Lower lobe of right lung (tissue), 2 donors: ENCODE data around the gene PRKD2. TPM values are rescaled to one million over a fixed set of nuclear protein-coding genes. Genes with fewer than 3 reads are reported as not detected.

ENCODE experiments used
- ATAC-seq, 2 donors: fragments of 200-7000 bp; cut with Tn5 transposase; one replicate each; pipeline ENCODE4 v1.9.1; 2020 to 2022; ENCODE audit warnings: mild to moderate bottlenecking in 2 of 2, moderate library complexity in 2 of 2
- DNase-seq: peaks from one replicate; pipeline ENCODE4 v3.0.0-alpha.2; 2020
- H3K27ac ChIP-seq: fragments of 200-600 bp; one replicate; pipeline ENCODE4 v1.8.0; 2022
- H3K27me3 ChIP-seq: fragments of 200-600 bp; one replicate; pipeline ENCODE4 v1.8.0; 2022; ENCODE audit warnings: low read depth
- H3K36me3 ChIP-seq: fragments of 200-600 bp; one replicate; pipeline ENCODE4 v1.8.0; 2022; ENCODE audit warnings: mild to moderate bottlenecking
- H3K4me1 ChIP-seq: fragments of 200-600 bp; one replicate; pipeline ENCODE4 v1.8.0; 2022
- H3K4me3 ChIP-seq: fragments of 200-600 bp; one replicate; pipeline ENCODE4 v1.8.0; 2022; ENCODE audit warnings: mild to moderate bottlenecking
- H3K9me3 ChIP-seq: fragments of 200-600 bp; one replicate; pipeline ENCODE4 v1.8.0; 2022
- intact Hi-C: fragments of 100-400 bp; cut with DNase I; formaldehyde crosslinking; loops from one replicate; pipeline ENCODE4 v1.11.0; 2022
- total RNA-seq: library from RNA; stranded (reverse); fragmentation: NEBNext Ultra II Directional; extraction: Animal tissue kit (Norgen Biotek cat#: 25700); gene quantifications from one replicate; pipeline ENCODE4 v1.2.1, GENCODE V29; 2021
- TF ChIP-seq, protein P1 (sequence below): fragments of 200-600 bp; IDR thresholded peaks from one replicate; pipeline ENCODE4 v1.8.0; 2022; ENCODE audit warnings: antibody characterized with exemption, mild to moderate bottlenecking
- donor health status: DM: no; HTN: yes; CAD: no; lungs with severe emphysema.

PRKD2 gene
- total RNA-seq, 1 donor from 2014 or later: 45.0 TPM

GRCh38 chr19:46634656-46635218 is 82.2 kb downstream of the PRKD2 start:
- H3K9me3 ChIP-seq: no peaks in the 10 kb centered on the region
- peaks cover 39% of the 10 kb centered on the region for H3K4me1 ChIP-seq
- H3K36me3 ChIP-seq: no peaks in the 10 kb centered on the region
- no peak overlapping the region for H3K27ac ChIP-seq
- no peak for DNase-seq
- ATAC-seq: no peak
- H3K4me3 ChIP-seq: no peak overlapping the region
- intact Hi-C loops: no loop called here
- TF ChIP-seq, protein P1, sequence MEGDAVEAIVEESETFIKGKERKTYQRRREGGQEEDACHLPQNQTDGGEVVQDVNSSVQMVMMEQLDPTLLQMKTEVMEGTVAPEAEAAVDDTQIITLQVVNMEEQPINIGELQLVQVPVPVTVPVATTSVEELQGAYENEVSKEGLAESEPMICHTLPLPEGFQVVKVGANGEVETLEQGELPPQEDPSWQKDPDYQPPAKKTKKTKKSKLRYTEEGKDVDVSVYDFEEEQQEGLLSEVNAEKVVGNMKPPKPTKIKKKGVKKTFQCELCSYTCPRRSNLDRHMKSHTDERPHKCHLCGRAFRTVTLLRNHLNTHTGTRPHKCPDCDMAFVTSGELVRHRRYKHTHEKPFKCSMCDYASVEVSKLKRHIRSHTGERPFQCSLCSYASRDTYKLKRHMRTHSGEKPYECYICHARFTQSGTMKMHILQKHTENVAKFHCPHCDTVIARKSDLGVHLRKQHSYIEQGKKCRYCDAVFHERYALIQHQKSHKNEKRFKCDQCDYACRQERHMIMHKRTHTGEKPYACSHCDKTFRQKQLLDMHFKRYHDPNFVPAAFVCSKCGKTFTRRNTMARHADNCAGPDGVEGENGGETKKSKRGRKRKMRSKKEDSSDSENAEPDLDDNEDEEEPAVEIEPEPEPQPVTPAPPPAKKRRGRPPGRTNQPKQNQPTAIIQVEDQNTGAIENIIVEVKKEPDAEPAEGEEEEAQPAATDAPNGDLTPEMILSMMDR: no peak
- peaks cover 19% of the 10 kb centered on the region for H3K27me3 ChIP-seq

DNA sequence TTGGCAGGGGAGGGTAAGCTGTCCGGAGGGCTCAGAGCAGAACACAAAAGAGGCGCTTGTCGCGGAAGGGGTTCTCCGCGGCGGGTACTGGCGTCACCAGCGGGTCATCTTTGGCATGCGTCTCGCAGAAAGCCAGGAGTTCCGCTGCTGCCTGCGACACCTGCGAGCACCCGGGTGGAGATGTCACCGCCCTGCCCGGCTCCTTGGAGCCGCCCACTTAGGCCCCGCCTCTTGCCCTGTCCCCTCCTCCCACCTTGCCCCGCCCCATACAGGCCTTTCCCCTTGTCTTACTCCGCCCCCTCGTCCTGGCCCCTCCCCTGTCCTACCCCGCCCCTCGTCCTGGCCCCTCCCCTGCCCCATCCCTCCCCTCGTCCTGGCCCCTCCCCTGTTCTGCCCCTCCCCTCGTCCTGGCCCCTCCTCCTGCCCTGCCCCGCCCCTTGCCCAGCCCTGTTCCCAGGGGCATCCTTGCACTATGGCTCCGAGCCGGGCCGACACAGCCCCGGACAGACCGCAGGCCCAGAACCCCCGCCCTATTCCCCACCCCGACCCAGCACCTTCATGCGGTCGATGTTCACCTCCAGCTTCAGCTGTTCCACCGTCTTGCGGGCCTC is 82.8 kb downstream of the PRKD2 start:
- TF ChIP-seq, protein P1: no peak

DNA sequence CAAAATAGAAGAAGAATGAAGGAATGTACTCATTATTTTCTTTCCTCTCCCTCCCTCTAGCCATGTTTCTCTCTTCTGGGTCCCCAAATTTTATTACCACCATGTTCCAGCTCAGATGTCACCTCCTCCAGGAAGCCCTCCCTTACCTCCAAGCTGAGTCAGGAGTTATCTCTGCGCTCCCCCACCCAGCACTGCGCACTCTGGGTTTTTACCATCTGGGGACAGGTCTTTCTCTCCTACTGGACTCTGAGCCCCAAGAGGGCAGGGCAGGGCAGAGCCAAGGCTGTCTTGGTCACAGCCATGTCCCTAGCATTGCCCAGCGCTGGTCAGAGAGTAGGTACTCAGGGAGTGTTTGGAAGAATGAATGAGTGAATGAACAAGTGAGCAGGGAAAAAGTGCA is 83.8 kb downstream of the PRKD2 start:
- ATAC-seq: no peak
- peaks cover 11% of the 10 kb centered on the region for H3K27me3 ChIP-seq
- no peak for DNase-seq
- H3K9me3 ChIP-seq: no peaks in the 10 kb centered on the region
- no peak overlapping the region for H3K27ac ChIP-seq
- TF ChIP-seq, protein P1: no peak
- intact Hi-C loops: no loop called here
- no peak overlapping the region for H3K4me3 ChIP-seq
- H3K36me3 ChIP-seq: no peaks in the 10 kb centered on the region
- H3K4me1 ChIP-seq: peaks cover 30% of the 10 kb centered on the region

More for the DNA sequence above, 82.8 kb downstream of the PRKD2 start:
- DNase-seq (peak; percentile 88), ATAC-seq (peak; percentile 88 to 89)
- peaks cover 38% of the 10 kb centered on the region for H3K4me1 ChIP-seq
- H3K9me3 ChIP-seq: no peaks in the 10 kb centered on the region
- no peak overlapping the region for H3K27ac ChIP-seq
- H3K4me3 ChIP-seq: peak overlapping the region; percentile 40
- H3K27me3 ChIP-seq: peaks cover 13% of the 10 kb centered on the region
- intact Hi-C loops: no loop called here
- H3K36me3 ChIP-seq: no peaks in the 10 kb centered on the region

GRCh38 chr19:46631481-46631880 is 85.4 kb downstream of the PRKD2 start:
- TF ChIP-seq, protein P1: no peak
- intact Hi-C loops: no loop called here
- no peak overlapping the region for H3K4me3 ChIP-seq
- peaks cover 33% of the 10 kb centered on the region for H3K4me1 ChIP-seq
- H3K27ac ChIP-seq: no peak overlapping the region
- peaks cover 11% of the 10 kb centered on the region for H3K27me3 ChIP-seq
- ATAC-seq (no peak), DNase-seq (no peak)
- H3K9me3 ChIP-seq: no peaks in the 10 kb centered on the region
- no peaks in the 10 kb centered on the region for H3K36me3 ChIP-seq

DNA sequence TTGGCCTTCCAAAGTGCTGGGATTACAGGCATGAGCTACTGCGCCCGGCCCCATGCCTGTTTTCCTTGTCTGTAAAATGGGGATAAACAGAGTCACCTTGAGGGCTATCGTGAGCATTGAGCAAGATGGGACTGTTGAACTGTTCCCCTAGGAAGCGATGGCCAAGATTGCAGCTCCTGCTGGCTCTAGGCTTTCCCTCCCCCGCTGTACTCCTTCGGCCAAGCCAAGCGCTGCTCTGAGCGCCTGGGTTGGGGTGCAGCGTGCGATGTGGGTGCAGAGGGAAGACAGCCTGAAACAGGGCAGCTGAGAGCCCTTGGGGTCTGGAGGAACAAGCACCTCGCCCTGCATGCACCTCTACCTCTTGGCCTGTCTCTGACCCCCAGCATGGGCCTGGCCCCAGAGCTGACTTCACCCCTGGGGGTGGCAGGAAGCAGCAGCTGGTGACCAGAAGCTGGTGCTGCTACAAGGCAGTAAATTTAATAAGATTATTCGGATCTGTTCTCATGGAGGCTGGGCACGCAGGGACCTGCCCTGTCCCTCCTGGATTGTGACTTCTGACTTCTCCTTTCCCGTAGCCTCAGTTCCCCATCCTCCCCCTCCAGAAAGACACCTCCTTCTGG is 86.2 kb downstream of the PRKD2 start:
- peaks cover 11% of the 10 kb centered on the region for H3K27me3 ChIP-seq
- ATAC-seq (no peak), DNase-seq (no peak)
- no peak overlapping the region for H3K27ac ChIP-seq
- TF ChIP-seq, protein P1: no peak
- H3K4me1 ChIP-seq: peaks cover 41% of the 10 kb centered on the region
- no peaks in the 10 kb centered on the region for H3K9me3 ChIP-seq
- no peak overlapping the region for H3K4me3 ChIP-seq
- H3K36me3 ChIP-seq: no peaks in the 10 kb centered on the region
- intact Hi-C loops: no loop called here
